GM19468 (cell line): Measurements from ENCODE around the gene ACSBG1.

Experiments
- ATAC-seq: cut with Tn5 transposase; IDR thresholded peaks from one replicate; pipeline ENCODE4 v1.9.1; 2021; ENCODE audit warnings: mild to moderate bottlenecking, moderate library complexity, moderate number of reproducible peaks; ENCODE audit not compliant: unreplicated experiment; ENCODE audit errors: extremely low read depth

The ACSBG1 gene, protein sequence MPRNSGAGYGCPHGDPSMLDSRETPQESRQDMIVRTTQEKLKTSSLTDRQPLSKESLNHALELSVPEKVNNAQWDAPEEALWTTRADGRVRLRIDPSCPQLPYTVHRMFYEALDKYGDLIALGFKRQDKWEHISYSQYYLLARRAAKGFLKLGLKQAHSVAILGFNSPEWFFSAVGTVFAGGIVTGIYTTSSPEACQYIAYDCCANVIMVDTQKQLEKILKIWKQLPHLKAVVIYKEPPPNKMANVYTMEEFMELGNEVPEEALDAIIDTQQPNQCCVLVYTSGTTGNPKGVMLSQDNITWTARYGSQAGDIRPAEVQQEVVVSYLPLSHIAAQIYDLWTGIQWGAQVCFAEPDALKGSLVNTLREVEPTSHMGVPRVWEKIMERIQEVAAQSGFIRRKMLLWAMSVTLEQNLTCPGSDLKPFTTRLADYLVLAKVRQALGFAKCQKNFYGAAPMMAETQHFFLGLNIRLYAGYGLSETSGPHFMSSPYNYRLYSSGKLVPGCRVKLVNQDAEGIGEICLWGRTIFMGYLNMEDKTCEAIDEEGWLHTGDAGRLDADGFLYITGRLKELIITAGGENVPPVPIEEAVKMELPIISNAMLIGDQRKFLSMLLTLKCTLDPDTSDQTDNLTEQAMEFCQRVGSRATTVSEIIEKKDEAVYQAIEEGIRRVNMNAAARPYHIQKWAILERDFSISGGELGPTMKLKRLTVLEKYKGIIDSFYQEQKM

GRCh38 chr15:78234515-78235040 is at the start of gene ACSBG1:
Gene ACSBG1, minus strand, starts transcription at chr15:78234565. Its CDS starts 64 bp downstream, at chr15:78234501.
- no peak for ATAC-seq

DNA sequence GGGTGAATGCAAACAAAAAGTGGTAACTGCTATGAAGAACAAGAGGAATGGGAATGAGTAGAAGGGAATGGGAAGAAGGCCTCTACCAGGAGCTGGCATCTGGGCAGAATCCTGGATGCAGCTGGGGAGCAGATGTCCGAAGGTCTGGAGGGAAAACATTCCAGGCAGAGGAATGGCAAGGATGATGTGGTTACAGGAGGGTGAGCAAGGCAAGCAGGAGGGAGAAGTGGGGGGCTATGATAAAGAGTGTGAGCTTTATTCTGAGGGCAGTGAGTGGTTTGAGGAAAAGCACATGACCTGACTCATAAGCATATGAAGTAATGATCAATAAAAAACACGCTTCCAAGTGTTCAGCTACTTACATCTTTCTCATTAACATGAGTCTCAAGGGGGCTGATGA is 48.0 kb upstream of the ACSBG1 start:
- no peak for ATAC-seq

GRCh38 chr15:78280319-78281072 is 46.1 kb upstream of the ACSBG1 start:
- ATAC-seq = no peak

- no peak for ATAC-seq
These were observed 41.9 kb upstream of the ACSBG1 start for GRCh38 chr15:78276064-78276943.

DNA sequence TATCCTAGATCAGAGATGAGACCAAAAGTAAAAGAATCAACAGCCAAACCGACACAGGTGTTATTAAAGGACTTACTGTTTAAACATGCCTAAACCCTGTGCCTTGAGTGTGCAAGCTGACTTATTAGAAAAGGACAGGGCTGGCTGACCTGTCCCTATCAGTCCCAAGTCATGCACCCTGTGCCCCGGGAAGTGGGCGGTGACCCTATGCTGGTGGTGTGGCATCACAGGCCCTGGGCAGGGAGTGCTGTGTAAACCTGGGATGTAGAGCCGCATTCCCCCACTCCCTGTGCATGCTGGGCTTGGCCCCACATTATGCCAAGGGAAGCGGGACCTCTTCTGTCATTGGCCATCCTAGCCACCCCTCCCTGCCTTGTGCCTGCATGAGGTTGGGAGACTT is 40.6 kb upstream of the ACSBG1 start:
- ATAC-seq = no peak

- no peak for ATAC-seq
These were observed 38.4 kb upstream of the ACSBG1 start for GRCh38 chr15:78272776-78273175.

- ATAC-seq = no peak
These were observed 38.0 kb upstream of the ACSBG1 start for GRCh38 chr15:78272316-78272715.

DNA sequence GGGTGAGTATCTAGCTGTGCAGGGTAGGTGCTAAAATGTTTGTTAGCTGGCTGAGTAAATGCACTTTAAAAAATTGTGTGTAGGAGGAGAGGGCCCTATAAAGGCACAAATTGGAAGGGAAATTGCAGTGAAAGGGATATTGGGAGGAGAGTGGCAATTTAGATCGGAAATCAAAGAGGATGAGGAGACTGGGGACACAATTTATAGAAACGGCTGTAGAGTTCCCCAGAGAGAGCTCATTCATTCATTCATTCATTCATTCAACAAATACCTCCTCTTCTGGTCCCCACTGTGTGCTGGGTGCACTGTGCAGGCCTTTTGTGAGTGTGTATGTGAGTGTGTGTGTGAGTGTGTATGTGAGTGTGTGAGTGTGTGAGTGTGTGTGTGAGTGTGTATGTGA is 32.4 kb upstream of the ACSBG1 start:
- ATAC-seq = no peak

DNA sequence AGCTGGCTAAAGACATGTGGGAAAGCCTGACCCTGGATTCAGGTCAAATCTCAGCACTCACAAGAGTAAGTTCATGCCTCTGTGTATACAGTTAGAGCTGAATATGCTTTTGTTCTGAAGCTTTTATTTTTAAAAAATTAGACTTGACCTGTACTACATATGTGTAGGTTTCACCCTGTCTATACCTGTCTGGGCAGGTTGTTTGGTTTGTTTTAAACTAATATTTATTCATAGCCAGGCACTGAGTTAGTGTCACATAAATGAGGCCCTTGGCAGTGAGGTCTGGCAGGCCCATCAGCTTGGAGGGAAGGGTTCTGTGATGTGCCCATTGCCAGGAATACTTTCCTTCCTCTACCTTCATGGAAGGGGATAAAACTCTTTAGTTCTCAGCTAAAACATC is 31.9 kb upstream of the ACSBG1 start:
- ATAC-seq = no peak

DNA sequence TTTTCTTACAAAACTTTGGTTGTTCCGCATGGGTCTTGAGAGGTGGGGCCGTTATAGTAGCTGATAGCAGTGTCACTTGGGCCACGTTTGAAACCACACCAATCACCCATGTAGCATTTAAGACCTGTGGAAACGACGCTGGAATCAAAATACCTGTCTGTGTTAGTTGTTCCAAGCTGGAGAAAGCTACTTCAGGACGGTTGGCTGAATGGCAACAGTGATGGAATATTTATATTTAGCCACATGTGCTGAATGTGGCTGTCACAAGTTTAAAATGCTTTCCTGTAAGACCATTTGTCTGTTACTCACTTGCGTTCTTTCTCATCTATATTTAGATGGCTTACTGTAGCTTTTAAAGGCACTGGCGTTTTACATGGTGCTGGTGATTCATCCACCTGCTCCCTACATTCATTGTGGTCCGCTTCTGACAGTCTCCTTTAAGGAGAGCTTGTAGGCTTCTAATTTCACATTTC is 31.4 kb upstream of the ACSBG1 start:
- ATAC-seq = no peak

DNA sequence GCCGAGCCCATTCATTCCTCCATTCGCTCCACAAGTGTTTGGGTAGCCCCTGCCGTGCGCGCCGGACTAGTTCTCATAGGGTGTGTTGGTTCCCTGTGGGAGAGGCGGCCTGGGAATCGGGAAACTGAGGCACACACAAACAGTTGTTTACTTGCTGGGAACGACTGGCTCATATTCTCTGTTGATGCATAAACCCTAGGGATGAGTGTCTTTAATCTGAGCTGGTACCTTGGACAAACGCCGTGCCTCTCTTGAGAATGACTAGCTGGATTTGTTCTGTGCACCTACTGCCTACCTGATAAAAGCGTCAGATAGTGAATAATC is 30.7 kb upstream of the ACSBG1 start:
- ATAC-seq = no peak

DNA sequence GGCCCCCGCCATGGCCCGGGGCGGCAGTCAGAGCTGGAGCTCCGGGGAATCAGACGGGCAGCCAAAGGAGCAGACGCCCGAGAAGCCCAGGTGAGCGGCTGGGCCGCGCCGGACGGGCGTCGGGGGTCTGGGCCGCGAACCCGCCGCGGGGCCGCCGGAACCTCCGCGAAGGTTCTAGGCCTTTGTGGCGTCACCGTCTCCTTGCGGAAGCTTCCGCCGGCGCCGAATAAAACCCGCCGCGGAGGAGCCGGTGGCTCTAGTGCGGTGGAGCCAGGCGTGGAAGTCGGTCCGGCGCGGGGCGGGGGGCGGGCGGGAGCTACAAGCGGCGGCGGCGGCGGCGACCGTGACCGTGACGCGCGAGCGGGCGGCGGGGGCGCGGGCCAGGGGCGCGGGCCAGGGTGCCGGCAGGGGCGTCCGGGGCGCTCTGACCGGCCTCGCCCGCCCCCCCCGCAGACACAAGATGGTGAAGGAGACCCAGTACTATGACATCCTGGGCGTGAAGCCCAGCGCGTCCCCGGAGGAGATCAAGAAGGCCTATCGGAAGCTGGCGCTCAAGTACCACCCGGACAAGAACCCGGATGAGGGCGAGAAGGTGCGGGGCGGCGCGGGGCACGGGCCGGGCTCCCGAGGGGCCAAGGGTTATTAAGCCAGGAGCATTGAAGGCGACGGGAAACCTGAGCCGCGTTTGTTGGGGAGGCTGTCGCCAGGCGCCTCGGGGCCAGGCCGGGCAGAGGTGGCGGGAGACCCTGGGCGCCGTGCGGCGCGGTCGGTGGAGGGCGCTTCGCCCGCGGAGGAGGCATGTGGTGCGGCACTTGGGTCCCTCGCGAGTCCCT is 30.2 kb upstream of the ACSBG1 start, which contains the start of gene DNAJA4:
Gene DNAJA4, plus strand, starts transcription at position 259 of the 833 bp plus-strand sequence. Its CDS starts 202 bp downstream, at position 461.
- ATAC-seq = no peak

GRCh38 chr15:78263907-78264303 is 29.5 kb upstream of the ACSBG1 start:
- no peak for ATAC-seq

GRCh38 chr15:78263351-78263781 is 29.0 kb upstream of the ACSBG1 start:
- no peak for ATAC-seq

GRCh38 chr15:78261062-78261461 is 26.7 kb upstream of the ACSBG1 start:
- ATAC-seq = no peak

DNA sequence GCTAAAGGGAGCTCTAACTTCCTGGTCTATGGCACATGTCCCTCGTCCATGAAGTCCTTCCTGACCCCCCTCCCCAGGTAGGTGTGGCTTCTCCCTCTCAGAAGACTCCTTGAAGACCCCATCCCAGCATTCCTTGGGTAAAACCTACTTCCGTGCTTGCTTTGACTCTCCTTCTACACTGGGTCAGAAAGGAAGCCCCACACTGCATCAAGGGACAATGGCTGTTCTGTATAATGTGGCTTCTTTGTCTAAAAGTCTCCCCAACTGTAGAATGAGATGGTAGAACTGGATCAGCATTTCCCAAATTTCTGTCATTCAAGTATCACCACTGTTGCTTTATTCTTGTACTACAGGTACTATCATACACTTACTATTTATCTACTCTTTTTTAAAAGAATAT is 26.1 kb upstream of the ACSBG1 start:
- ATAC-seq = no peak

DNA sequence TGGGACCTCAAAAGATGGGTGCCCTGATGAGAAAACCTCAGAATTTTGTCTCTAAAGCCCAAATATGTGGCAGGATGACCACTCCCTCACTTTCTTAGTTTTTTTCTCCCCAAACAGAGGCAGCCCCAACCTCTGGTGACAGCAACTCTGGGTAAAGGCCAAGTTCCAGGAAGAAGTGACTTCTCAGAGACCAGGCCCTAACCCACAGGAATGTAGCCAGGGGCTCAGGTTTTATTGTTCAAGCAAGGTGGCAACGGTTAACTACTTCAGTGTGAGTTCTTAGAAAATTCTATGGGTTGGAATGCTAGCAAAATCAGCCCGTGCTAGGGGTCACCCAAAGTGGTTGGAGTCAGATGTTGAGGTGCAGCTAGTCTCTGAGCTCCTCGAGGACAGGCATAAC is 24.9 kb upstream of the ACSBG1 start:
- no peak for ATAC-seq

GRCh38 chr15:78257681-78258080 is 23.3 kb upstream of the ACSBG1 start:
- no peak for ATAC-seq

DNA sequence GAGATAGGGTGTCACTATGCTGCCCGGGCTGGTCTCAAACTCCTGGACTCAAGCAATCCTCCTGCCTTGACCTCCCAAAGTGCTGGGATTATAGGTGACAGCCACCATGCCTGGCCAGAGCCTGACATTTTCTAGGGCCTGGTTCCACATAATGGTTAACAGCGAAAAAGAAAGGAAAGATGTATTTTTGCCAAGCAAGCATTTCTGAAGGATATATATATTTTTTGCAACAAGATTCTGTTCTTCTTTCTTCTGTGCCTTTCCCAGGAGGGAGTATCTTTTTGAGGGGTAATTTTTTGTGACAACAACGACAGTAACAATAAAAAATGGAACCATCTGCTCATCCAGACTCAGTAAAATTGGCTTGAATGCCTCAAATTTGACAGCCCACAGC is 21.7 kb upstream of the ACSBG1 start:
- no peak for ATAC-seq
